GM18505 (cell line): ENCODE data around the gene SNRPD2.
"Not testable (repeated sequence)": the region's sequence is repeated elsewhere in the genome, so short reads cannot be mapped to it uniquely, and the experiment has no call there.

Source experiments
- ATAC-seq: cut with Tn5 transposase; IDR thresholded peaks from one replicate; pipeline ENCODE4 v1.9.1; 2021; ENCODE audit not compliant: unreplicated experiment
- POLR2A ChIP-seq: IDR thresholded peaks from 4 replicates; pipeline ENCODE4 v1.6.1; 2011; ENCODE audit warnings: borderline replicate concordance; ENCODE audit not compliant: insufficient read depth, insufficient read length; ENCODE audit errors: extremely low read depth

The SNRPD2 gene

DNA sequence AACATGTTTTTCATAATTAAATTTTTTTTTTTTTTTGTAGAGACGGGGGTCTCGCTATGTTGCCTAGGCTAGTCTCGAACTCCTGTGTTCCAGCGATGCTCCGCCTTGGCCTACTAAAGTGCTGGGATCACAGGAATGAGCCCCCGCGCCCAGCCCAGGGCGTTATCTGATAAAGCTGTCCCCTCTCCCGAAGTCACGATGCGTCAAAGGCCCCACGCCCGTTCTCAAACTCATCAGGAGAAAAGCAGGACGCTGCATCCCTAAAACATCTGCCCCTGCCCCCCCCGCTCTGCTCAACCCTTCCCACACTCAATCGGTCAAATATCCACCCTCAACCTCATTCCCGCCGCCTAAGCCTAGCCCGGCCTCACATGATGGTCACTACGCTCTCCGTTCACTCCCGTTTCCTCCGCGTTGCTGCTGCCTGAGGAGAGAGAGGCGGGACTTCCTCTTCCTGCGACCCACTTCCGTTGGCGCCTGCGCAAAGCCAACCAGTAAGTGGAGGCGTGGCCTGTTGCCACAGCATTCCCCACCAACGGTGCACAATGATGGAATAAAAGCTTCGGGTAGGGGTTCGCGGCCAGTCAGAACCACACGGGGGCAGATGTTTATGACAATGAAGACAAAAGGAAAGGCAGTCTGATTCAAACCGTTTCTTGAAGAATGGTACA lies at the start of gene SNRPD2:
TSS of gene SNRPD2 (minus strand) at position 438 of the 671 bp plus-strand sequence. CDS start at position 373, 65 bp downstream.
- ATAC-seq = peak; percentile 50
- TF ChIP-seq POLR2A = peak; percentile 95

DNA sequence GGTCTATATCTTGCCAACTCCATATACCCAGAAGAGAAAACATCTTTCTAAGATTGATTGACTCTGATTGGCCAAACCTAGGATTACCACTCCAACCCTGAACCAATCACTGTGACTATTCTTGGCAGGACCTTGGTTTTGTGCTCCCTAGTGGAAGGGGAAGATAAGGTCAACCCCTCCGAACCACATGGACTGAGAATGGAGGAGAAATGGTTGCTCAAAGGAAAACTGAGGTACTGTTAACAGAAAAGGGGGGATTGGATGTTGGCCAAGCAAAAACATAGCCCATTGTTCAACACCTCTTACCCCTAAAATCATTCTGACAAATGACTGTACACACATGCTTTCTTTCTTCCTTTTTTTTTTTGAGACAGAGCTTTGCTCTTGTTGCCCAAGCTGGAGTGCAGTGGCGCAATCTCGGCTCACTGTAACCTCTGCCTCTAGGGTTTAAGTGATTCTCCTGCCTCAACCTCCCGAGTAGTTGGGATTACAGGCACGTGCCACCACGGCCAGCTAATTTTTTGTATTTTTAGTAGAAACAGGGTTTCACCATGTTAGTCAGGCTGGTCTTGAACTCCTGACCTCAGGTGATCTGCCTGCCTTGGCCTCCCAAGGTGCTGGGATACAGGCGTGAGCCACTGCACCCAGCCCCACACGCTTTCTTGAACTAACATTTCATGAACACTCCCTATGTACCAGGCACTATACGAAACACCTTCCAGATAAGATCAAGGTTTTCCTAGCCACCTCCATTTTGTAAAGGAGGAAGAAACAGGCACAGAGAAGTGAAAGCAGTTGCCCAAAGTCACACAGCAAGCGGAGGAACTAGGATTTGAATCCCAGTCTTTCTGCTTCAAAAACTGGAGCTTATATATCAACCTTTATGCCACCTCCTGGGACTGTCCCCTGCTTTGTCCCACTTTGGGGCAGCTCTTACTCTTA lies 48.0 kb upstream of the SNRPD2 start:
- no peak for TF ChIP-seq POLR2A
- no peak for ATAC-seq

DNA sequence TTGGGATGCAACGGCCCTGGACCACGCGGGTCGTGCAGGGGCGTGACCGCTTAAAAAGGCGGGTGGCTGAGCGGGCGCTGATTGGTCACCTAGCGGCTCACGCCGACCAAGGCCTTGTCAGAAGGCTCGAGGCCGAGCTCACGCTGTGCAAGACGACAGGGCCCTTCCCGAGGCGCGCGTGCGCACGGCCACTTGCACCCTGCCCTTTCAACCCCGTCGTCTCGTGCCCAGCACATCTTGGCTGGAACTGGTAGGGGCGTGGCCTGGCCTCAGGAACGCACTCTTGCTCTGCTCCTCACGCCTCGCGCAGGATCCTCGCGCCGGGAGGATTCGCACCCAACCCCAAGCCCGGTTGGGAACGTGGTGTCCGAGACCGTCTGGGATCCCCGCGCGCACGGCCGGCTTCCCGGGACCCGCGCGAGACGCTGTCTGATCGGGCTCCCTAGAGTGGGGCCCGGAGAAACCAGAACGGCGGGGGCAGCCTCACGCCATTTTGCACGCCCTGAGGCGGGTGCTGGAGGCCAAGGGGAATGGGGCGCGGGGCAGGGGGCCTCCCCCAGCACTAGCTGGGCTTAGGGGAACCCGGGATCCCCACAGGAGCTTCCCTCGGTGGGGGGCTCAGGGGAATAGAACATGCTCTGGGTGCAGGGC lies 41.5 kb upstream of the SNRPD2 start, which contains the start of gene MEIOSIN:
TSS of gene MEIOSIN (plus strand) at position 280 of the 651 bp plus-strand sequence. CDS start 1,938 bp downstream, outside the sequence.
- no peak for TF ChIP-seq POLR2A
- no peak for ATAC-seq

DNA sequence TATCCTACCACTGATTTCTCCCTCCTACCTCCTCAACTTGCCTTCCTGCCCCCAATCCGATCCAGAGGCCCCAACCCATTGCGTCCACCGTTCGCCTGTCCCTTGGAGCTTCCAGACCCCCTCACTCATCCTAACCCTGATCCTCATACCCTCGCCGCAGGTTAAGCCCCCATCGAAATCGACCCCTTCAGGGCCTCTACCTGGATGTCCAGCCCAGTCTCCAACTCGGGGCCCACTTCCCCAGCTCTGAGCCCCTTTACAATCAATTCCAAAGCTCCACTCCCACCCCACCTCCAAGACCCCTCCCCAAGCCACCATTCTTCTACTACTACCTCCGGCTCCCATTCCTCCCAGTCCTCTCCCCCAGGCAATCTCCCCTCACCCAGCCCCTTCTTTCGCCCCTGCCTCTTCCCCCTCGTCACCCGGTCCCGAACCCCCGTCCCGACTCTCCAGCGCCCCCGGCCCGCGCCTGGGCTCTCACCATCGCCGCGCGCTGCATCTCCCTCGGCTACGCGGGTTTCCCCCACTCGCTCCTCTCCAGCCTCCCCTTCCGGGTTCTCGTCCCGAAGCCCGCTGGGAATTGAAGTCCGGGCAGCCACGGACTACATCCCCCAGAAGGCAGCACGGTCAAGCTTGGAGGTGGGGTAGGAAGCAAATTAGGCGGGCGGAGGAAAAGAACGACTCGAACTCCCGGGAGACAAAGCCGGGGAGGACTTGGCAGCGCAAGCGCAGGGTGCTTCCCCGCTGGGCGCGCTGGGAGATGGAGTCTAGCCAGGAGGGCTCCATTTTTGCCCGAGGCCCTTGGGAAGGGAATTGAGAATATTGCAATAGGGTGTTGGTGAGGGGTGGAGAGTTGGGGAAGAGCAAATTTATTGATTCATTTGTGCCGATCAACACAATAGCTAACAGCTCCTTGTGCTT lies 38.9 kb upstream of the SNRPD2 start, which contains the start of gene FBXO46:
TSS of gene FBXO46 (minus strand) at position 529 of the 921 bp plus-strand sequence. CDS start 17,401 bp downstream, outside the sequence.
- TF ChIP-seq POLR2A = peak; percentile 82
- peak; percentile 85 for ATAC-seq

DNA sequence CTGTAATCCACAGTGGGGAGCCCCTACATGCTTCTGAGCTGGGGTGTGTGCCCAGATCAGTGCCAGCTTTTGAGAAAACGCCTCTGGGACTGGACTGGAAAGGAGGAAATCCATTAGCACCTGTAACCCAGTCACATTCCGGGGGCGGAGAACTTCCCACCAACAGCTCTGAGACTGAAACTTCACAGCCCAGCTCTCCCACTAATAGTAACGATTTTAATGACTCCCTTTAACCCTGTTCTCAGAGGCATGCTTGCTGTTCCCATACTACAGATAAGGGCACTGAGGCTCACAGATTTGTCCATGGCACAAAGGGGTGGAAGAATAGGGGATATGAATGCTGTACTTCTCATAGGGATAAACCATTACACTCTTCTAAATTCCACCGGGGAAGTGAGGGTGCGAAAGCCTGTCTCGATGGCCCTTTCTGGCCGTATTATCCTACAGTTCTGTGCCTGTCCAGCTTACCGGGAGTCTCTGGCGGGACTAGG lies 38.1 kb upstream of the SNRPD2 start:
- TF ChIP-seq POLR2A = no peak
- ATAC-seq = no peak

DNA sequence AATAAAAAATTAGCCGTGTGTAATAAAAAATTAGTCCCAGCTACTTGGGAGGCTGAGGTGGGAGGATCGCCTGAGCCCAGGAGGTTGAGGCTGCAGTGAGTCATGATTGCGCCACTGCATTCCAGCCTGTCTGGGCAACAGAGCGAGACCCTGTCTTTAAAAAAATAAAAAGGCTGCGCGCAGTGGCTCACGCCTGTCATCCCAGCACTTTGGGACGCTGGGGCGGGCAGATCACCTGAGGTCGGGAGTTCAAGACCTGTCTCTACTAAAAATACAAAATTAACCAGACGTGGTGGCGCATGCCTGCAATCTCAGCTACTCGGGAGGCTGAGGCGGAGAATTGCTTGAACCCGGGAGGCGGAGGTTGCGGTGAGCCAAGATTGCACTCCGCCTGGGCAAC lies 36.9 kb upstream of the SNRPD2 start:
- not testable (repeated sequence) for ATAC-seq

DNA sequence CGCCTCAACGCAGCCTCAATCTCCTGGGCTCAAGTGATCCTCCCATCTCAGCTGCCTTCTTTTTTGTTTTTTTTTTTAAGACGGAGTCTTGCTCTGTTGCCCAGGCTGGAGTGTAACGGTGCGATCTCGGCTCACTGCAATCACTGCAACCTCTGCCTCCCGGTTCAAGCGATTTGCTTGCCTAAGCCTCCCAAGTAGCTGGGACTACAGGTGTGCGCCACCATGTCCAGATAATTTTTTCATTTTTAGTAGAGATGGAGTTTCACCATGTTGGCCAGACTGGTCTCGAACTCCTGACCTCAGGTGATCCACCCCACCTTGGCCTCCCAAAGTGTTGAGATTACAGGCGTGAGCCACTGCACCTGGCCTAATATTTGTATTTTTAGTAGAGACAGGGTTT lies 28.3 kb upstream of the SNRPD2 start:
- not testable (repeated sequence) for ATAC-seq

DNA sequence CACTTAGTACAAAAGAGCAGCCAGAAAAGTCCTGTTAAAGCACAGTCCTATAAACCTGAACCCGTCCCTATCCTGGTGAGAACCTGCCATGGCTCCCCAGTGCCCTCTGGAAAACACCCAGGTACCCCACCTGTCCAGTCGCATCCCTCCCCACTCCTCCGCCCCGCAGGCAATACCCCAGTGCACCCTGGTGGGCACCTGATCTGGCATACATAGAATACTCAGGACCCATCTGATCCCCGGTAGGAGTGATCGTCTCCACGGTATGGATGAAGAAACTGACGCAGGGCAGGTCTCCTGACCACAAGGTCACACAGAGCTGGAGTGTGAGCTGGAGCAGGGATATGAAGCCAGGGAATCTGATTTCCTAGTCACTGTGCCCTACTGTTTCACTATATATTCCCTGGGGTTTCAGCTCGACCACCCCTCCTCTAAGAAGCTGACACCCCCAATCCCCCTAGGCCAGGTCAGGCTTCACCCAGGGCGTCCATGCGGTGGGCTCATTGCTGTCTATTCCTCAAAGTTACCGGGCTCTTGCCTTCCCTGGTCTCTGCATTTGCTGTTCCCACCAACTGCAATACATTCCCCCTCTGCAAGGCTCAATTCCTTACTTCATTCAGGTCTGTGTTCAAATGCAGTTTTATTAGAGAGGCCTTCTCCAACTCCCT lies 26.4 kb upstream of the SNRPD2 start:
- no peak for ATAC-seq
- peak; percentile 18 for TF ChIP-seq POLR2A

DNA sequence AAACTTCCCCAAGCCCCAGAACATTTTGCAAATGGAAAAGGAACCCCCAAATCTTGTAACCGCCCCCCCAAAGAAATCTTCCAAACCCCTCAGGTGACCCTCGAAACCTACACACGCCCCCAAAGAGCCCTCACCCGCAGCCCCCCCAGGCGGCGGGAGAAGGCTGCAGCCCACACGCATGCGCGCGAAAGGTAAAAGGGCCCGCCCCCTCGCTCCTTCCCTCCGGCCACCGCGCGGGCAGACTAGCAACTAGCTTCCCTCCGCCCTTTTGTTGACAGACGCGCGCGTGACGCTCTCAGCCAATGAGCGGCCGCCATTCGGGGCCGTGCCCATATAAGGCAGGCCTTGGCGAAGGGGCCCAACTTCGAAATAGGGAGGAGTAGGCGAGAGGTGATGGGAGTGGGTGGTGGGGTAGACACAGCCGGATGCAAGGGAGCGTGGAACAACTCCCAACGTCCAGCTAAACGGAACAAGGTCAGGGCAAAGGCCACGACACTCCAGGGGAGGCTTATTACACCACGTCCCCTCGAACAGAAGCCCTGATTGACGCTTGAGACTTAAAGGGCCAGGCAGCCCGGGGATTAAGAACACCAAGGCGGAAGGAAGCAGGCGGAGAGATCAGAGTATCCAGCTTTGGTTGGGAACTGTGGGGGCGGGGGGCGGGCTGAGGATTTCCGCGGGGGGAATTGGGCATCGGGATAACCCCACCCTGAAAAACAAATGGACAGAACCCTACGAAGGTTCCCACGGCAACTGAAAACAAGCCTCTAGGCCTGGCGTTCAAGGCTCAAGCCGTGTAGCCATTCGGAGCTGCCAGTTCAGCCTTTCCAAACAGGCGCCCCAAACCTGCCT lies 25.6 kb upstream of the SNRPD2 start:
- peak; percentile 44 for TF ChIP-seq POLR2A
- peak; percentile 88 for ATAC-seq

DNA sequence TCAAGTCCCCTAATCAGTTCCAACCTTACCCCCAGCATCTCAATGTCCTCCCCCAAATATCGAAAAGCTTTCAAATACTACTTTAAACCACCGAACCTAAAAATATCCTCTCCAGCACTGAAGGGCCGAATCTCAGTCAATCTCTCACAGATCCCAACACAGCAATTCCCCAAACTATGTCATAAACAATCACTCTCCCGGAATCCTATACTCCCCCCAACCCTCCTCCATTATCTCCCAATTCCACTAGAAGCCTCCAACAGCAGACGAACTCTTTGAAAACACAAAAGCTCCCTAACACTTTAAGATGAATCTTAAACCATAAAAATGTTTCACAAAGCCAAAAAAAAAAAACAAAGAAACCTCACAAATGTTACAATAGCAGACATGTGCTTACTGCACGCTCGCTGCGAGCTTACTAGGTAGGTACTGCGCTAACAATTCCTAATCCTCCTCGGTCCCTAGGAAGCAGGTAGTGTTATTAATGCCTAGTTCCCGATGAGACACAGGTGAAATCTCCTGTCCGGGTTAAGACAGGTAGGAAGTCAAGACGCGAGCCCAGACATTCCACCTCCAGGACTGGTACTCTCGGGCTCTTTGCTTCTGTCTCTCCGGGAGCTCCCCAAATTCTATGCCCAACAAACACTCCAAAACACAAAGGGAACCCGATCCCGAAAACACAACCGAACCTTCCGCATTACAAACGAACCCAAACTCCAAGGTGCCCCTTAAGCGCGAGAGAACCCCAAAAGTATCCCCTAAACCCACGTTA lies 24.8 kb upstream of the SNRPD2 start:
- no peak for TF ChIP-seq POLR2A
- ATAC-seq = peak; percentile 2

DNA sequence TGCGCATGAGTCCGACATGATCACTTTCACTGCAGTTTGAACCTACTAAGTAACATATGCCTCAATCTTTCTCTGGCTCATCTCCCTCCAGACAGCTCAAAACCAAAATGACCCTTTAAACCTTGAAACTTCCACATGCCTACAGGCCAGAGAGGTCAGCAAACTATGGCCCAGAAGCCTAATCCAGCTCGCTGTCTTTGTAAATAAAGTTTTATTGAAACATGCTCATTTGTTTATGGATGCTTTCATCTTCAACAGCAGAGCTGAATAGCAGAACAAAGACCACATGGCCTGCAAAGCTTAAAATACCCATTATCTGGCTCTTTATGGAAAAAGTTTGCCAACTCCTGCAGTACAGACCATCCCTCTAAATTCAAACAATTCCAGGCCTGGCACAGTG lies 23.4 kb upstream of the SNRPD2 start:
- no peak for TF ChIP-seq POLR2A
- ATAC-seq = no peak

DNA sequence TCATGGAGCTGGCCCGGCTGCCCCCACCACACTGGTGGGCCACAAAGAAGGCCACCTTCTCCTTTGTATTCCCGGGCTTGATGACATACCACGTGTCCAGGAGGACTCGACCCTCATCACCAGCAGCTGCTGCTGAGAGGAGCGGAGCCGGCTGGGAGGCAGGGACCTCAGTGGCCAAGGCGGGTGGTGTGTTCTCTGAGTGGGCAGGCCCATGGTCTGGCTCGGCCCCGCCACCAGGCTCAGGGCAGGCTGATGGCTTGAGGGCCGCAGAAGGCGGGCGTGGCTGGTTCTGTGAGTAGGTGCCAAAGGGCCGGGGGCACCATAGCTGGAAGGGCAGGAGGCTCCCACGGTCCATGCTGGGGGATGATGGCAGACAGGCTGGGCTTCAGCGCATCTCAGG lies 21.4 kb upstream of the SNRPD2 start:
- ATAC-seq = no peak
- no peak for TF ChIP-seq POLR2A
